GM12872 (cell line): Measurements from ENCODE around the gene KDM5C.

Experiments used
- TF ChIP-seq, protein P1 (sequence below): IDR thresholded peaks from 3 replicates; pipeline ENCODE4 v1.5.1; 2011; ENCODE audit warnings: low read depth, mild to moderate bottlenecking, low read length, moderate library complexity; ENCODE audit not compliant: insufficient read depth

Gene KDM5C

GRCh38 chrX:53236025-53236679 is 11.1 kb upstream of the KDM5C start:
- TF ChIP-seq, protein P1, sequence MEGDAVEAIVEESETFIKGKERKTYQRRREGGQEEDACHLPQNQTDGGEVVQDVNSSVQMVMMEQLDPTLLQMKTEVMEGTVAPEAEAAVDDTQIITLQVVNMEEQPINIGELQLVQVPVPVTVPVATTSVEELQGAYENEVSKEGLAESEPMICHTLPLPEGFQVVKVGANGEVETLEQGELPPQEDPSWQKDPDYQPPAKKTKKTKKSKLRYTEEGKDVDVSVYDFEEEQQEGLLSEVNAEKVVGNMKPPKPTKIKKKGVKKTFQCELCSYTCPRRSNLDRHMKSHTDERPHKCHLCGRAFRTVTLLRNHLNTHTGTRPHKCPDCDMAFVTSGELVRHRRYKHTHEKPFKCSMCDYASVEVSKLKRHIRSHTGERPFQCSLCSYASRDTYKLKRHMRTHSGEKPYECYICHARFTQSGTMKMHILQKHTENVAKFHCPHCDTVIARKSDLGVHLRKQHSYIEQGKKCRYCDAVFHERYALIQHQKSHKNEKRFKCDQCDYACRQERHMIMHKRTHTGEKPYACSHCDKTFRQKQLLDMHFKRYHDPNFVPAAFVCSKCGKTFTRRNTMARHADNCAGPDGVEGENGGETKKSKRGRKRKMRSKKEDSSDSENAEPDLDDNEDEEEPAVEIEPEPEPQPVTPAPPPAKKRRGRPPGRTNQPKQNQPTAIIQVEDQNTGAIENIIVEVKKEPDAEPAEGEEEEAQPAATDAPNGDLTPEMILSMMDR = no peak

GRCh38 chrX:53235566-53235965 is 10.6 kb upstream of the KDM5C start:
- TF ChIP-seq, protein P1 = no peak

DNA sequence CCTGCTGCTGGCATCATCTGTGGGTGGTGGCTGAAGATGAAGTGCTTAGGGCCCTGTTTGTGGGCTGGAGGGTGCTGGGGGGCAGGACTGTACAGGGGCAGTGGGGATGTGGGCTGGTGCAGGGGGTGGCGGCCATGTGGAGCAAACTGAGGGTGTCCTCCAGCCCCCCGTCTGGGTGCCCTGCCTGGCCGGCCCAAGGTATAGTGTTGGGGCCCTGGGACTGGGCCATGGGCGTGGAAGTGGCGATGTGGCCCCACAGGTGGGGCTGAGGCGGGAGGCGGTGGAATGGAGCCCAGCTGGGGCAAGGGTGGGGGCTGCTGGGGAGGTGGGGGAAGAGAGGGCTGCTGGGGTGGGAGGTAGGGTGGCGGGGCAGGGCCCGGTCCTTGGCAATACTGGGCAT is 9.5 kb upstream of the KDM5C start:
- TF ChIP-seq, protein P1 = no peak

GRCh38 chrX:53233536-53233935 is 8.5 kb upstream of the KDM5C start:
- TF ChIP-seq, protein P1 = no peak

DNA sequence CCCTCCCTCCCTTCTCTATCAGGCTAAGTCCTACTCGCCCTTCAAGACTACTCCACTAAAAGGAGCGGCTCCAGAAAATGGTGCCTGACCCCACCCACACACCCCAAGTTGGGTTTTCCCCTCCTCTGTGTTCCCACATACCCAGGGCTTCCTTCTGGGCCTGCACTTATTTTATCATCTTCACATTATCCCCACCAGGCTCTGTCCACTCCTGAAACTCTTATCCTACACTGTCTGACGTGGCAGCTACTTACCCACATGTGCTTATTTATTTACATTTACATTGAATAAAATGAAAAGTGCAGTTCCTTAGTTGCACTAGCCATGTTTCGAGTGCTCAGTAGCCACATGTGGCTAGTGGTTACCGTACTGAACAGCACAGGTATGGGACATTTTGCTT is 5.1 kb upstream of the KDM5C start:
- TF ChIP-seq, protein P1 = no peak

DNA sequence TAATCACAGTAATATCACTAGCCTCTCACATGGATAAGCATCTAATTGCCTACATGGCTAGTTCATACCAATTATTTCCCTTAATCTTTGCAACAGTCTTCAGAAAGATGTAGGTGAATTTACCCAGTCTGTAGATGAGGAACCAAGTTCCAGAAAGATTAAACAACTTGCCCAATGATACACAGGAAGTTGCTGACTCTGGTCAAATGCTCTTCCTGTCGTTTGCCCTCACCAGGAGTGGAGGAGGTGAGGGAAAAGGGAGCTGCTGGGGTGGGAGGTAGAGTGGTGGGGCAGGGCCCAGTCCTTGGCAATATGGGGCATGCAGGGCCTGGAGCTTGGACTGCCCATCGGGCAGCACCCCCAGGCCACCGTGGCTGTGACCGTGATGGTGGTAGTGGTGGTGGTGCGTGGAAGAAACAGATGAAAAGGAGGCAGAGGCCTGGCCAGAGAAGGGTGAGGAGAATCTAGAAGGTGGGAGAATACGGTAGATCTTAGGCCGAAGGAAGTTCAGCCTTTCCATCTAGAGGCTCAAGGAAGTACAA is 2.3 kb upstream of the KDM5C start:
- TF ChIP-seq, protein P1 = no peak

- TF ChIP-seq, protein P1 = no peak
These were observed 800 bp downstream of the KDM5C start for GRCh38 chrX:53223955-53224859.
